Left forelimb (tissue), 1 donor: ENCODE measurements around the gene GRIP2.

Experiments used
- DNase-seq: peaks from one replicate; pipeline ENCODE4 v3.0.0-alpha.2; 2018; ENCODE audit warnings: low spot score

The GRIP2 gene

DNA sequence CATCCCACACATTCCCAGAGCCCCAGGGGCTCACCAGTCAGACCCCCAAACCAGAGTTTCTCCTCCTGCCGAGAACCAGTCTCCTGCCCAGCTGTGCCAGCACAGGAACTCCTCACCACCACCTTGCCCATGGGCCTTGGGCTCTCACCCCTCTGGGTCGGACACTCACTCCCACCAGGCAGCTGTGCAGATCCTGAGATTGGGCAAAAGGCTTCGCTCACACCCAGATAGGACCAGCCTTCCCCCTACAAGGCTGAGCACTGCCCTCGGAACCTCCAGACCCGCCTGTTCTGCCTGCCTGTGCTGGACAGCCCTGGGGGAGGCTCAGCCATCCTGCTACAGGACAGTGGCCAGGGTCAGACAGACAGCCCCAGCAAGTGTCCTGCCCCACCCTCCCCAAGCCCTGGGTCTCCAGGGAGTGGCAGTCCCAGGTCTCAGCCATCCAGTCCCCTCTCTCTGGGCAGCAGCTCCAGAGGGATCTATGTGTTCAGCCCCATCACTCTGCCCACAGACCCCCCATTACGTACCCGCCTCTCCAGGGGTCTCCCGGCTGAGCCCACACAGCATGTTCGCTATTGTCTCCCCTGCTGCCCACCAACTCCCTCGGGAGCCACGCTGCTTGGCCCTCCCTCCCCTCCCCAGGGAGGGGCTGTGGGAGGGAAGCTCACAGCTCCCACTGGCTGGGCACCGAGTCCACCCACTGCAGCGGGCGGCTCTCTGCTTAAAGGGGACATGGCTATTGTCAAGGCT is at the start of gene GRIP2:
GRIP2 (minus strand) TSS at position 601 of the 750 bp plus-strand sequence; CDS start at position 567, 34 bp downstream.
- DNase-seq, result no peak

DNA sequence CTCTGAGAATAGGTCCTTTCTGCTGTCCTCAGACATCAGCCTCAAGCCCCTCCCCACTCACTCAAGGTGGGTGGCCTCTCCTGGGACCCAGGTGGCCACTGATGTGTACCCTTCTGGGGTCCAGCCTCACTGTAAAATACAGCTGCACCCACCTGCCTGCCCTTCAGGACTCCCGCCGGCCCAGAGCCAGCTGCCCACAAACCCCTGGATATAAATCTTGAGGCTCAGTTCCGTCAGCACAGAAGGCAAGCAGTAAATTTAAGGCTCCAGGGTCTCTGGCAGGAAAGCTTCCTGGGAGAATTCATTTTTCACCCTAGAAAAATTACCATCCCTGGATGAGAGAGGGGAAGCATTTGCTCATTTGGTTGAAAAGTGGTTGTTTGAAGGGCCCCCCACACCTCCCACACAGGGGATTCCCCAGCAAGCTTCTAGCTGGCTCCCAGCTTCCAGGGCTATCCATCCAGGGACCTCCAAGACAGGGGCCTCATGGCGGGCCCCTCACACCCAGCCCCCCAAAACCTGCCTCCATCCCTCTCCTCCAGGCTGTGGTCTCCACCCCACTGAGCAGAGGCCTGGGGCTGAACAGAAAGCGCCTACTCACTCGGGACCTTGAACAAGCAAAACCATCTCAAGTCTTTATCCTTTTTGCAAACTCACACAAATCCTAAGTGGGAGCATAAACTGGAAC is 48.4 kb upstream of the GRIP2 start:
- no peak for DNase-seq

DNA sequence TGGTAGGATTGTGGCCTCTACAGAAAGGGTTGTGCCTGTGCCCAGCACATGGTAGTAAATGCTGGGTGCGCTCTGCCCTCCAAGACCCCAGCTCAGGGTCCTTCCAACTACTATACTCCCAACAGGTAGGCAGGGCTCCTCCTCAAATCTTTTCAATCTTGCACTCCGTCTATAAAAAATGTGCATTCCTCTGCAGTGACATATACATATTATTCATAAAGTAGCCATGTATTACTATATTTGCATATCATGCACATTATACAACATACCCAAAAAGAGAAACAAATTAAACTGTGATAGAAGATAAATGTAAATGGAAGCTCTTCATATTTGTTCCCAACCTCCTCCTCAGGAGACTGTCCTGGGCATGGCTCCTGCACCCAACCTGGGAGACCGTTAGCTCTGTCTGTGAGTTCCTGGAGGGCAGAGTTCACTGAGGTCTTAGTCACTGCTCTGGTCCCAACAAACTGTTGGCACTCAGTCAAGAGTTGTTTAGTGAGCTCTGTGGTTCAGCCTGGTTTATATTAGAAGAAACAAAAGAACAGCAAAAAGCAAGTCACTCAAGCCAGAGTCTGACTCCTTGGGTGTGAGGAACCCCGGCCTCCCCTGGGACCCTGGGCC is 47.7 kb upstream of the GRIP2 start:
- no peak for DNase-seq

DNA sequence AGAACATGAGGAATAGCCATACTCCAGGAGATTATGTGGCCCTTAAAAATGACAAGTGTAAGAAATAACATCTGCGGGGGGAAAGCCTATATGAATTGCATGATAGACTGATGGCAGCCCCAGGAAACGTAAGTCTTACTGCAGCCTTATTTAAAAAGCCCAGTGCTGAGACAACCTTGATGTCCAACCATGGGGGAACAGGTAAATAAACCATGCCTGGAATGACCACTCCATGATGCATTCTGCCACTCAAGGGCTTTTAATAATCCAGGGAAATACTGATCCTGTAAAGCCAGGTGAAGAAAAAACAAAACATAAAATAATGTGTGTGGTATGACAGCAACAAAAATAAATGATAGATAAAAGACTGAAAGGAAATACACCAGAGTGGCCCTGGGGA is 46.5 kb upstream of the GRIP2 start:
- DNase-seq, result no peak

DNA sequence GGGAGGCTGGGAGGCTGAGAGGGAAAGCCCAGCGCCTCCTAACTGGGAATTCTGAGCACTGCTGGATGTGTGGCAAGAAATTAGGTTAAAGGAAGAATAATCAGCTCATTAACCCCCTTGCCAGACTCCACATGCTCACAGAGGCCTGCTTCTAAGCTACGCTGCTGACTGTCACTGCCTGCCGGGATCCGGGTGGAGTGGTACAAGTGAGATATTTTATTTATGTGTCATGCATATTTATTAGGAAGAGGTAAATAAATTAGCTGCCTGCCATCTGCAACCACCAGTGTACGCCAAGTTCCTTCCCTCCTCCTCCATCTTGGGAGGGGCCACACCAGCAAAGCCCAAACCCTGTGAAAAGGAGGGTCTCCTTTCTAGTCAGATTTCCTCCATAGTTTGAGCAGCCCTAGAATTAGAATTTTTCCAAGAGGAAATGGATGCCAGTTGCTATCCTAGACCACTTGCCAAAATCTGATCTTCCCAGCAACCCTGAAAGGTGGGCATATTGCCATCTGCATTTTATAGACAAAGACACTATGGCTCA is 43.5 kb upstream of the GRIP2 start:
- no peak for DNase-seq

DNA sequence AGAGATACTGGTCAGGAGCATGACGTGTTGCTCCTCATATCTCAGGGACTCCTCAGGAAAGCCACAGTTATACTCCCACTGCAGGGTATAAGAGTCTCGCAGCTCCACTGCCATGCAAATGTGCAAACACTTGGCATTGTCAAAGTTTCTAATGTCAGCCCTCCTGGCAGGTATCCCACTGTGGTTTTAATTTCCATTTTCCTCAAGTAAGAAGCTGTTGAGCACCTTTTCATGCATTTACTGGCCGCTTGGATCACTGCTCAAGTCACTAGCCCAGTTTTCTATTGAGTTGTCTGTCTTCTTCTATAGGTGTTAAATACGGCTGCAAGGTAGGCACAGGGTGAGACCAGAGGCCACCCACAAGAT is 41.9 kb upstream of the GRIP2 start:
- no peak for DNase-seq

DNA sequence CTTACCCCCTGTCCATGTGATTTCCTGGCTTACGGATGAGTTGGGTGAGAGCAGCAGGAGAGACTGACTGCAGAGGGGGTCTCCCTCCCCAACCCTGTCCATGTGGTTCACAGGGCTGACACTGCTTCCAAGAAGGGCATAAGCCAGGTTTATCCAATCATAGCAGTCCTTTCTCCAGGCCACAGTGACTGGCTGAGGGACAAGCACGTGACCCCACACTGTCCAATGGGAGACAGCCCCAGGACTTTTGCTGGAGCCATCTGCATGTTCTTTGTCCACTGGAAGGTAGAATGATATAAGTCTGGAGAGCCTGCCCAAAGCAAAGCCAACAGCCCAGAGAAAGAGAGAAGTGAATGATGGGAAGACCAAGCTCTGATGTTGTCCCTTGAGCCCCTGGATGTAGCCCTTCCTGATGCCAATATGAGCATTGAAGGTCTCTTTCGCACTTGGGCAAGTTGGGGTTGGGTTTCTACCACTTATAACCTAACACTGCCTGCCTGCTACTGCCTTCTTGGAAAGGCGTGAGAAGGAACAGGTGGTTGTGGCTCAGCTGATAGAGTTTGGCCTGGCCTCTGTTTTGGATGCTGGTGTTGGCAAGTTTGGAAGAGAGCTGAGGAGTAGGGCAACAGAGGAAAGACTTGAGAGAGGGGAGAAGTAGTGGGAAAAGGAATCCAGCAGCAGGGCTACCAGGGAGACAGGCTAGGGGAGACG is 41.3 kb upstream of the GRIP2 start:
- no peak for DNase-seq

DNA sequence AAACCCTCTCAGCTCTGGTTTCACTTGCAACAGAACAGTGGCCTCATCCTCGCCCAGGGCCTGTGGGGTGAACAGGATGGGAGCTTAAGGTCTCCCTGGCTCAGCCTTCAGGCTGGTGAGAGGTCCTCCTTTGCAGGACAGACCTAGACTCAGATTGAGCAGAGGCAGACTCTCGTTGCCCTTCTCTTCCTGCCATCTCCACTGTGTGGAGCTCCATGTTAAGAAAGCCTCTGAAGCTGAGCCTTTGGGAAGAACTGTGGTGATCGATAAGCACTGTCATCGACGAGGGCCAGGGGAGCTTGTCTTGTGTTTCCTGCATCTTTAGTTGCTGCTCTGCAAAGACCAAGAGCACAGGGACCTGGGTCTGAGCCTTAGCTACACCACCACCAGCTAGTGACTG is 37.8 kb upstream of the GRIP2 start:
- no peak for DNase-seq

DNA sequence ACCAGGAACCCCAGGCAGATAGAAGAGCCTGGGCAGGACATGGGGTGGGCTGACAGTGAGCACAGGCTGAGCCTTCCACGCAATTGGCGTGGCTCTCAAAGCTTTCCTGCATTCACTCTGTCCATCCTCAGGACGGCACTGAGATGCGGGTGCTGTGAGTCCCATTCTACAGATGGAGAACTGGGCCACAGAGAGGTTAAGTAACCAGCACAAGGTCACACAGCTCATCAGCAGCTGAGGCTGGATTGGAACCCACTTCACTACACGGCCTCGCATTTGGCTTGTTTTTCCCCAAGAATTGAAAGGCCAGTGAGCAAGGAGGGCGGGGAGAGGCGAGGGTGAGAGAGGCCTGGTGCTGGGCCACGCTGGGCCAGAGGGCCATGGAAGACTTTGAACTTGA is 36.0 kb upstream of the GRIP2 start:
- no peak for DNase-seq

DNA sequence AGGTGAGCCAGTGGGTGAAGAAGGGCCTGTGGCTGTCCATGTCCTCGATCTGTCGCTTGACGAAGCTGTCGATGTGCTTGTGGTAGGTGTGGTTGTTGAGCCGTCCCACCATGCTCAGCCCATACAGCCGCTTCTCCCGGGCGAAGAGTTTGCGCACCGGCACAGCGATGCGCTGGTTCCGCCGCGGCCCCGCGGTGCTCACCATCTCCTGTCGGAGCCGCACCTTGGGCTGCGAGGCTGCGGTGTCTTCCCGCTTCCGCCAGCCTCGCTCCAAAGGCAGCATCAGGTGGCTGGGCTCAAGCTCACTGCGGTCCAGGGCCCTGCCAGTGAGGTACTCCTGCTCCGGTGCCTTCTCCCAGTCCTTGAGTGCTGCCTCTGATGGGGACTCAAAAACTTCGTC is 34.0 kb upstream of the GRIP2 start:
- no peak for DNase-seq

DNA sequence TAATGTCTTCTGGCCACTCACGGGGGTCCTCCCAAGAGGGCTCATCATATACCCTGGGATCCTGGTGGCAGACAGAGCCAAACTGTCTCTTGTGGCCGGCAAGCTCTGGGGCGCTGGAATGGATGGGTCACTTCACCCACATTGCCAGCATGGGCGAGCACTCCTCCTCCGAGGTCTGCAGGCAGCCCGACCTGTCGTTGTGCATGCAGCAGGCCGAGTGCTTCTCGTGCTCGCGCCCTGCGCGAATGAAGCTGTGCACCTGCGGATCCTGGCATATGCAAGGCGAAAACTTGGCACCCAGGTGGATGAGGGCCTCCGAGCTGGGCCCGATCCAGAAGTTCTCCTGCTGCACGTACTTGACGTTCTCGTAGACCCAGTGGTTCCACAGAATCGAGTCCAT is 33.6 kb upstream of the GRIP2 start:
- DNase-seq, result no peak

DNA sequence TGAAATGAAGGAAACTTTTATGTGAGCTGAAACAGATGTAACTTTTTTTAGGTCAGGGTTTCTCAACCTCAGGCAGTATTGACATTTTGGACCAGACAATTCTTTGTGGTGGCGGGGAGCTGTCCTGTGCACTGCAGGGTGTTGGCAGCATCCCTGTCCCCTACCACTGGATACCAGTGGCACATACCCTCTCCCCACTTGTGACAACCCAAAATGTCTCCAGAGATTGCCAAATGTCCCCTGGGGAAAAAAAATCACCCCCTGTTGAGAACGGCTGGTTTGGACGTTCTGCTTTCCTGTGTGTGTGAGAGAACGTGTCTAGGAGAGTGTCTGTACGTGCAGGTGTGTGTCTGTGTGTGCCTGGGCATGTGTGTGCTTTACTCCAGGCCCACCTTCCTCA is 30.7 kb upstream of the GRIP2 start:
- no peak for DNase-seq

DNA sequence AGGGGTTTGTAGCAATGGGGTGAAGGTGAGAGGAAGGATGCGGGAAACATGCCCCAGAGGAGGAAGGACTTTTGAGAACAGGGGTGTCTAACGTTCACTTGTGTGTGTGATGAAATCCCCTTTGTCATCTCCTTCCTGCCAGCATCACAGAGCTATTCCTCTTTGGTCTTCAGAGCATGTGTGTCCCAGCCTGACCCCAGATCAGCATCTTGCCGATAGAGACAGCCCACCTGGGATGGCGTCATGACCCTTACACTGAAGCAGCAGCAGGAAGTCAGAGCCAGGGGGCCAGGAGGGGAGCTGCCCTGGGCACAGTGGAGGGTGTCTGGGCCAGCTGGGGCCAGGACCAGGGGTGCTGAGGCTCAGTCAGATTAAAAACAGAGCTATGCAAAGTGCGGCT is 29.9 kb upstream of the GRIP2 start:
- no peak for DNase-seq

DNA sequence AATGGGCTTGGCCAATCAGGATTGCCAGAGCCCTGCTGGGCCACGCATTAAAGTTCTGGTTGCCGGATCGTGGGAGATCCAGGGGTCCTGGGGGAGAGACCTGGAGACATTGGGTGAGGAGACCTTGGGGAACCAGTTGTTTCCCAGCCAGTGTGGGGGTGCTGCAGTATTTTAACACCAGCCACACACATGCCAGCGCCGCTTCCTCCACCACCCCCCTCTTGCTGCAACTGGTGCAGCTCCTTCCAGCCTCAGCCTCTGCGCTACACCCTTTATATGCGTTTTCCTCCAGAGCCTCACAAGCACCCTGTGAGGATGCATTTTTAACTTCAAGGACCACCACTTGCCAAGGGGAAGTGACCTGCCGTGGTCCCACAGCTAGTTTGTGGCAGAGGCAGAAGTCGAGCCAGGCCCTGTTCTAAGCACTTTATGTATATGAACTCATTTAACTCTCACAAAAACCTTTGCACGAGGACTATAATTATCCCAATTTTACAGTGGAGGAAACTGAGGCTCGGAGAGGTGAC is 29.4 kb upstream of the GRIP2 start:
- DNase-seq, result no peak

DNA sequence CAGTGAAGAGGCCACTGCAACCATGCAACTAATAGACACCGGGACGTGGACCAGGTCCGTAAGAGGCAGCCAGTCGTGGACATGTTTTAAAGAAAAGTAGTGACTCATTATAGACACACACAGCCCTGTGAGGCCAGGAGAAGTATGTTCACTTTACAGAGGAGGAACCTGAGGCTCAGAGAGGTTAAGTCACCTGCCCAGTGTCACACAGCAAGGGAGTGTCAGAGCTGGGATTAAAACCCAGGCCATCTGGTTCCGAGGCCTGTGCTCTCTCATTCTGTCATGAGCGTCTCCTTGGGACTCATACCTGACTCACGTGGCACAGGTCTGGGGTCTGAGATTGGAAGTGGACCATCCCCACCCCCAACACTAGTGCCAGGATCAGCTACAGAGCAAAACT is 28.1 kb upstream of the GRIP2 start:
- DNase-seq, result no peak

DNA sequence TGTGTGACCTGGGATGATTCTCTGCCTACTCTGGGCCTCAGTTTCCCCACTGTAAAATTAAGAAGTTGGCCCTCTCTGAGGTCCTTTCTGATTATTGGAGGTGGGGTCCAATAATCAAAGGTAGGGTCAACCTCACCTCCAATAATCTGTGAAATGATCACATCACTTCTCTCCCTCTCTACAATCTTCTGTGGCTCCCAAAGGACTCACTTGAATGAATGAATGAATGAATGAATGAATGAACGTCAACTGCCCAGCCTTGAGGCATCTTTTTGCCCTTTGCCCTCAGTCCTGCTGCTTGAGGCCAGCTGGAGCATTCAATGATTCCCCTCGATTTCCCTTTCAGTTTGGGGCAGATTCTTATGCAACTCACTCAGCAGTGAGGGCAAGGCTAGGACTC is 26.7 kb upstream of the GRIP2 start:
- DNase-seq, result no peak

DNA sequence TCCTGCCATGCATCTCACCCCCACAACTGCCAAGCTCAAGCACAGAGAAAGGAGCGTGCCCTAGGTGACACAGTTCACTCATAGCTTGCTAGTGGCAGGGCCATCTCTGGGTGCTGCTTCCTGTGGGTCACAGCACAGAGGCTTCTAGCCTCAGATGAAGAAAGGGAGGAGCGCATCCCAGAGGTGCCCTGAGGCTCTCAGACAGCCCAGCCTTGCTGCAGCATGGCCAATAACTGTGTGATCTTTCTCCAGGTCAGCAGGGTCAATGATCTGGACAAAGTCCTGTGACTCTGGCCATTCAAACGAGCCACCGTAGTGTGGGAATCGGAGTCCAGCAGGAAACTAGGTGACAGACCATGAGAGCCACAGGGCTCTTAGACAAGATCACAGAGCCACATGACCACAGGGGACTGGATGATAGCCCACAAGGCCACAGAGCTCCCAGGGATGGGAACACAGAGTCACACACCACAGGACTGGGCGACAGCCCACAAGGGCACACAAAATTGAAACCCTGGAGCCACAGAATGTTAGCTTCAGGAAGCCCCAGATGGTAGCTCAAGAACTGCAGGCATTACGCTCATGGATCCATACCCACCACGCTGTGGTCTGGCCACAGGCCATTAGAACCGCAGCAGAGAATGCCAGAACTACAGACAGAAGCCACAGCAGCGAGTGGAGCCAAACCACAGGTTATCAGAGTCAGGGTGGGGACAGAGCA is 25.9 kb upstream of the GRIP2 start:
- DNase-seq, result no peak

DNA sequence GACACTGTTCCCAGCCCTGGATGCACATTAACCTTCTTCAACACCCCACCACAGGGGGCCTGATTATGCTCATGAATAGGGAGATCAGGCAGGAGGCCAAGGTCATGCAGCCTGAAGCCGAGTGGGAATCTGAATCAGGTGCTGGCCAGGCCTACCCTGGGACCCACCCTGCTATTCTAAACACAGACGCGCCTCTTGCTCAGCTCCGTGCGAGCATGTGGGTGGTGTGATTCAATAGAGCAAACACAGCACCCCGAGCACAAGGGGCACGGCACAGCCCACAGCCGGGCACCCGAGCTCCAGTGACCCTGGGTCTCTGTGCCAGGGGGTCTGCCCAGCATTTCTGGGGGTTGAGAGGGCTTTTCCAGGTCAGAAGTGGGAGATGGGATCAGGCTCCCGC is 24.6 kb upstream of the GRIP2 start:
- no peak for DNase-seq

DNA sequence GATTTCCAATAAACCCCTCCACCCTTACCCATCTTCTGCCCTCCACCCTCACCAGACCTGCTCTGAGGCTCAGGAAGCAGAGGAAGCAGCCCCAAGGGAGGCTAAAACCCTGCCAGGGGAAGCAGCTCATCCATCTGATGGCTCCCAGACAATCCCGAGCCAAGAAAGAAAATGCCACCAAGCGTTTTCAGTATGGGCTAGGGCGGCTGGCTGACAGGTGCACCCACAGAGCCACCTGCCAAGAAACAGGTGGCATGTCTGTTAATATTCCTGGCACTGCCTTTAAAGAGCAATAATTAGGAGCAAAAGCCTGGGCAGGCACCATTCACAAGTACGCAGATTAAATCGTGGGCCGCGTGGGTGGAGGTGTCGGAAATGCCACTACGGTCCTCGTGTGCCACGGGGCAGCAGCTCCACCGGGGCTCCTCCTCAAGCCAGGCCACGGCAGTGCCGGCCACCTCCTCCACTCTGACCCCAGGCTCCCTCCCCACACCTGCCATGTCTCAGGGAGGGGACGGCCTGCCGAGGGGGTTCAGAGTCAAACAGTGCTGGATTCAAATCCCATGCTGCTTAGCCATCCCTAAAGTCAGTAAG is 23.9 kb upstream of the GRIP2 start:
- DNase-seq, result no peak

DNA sequence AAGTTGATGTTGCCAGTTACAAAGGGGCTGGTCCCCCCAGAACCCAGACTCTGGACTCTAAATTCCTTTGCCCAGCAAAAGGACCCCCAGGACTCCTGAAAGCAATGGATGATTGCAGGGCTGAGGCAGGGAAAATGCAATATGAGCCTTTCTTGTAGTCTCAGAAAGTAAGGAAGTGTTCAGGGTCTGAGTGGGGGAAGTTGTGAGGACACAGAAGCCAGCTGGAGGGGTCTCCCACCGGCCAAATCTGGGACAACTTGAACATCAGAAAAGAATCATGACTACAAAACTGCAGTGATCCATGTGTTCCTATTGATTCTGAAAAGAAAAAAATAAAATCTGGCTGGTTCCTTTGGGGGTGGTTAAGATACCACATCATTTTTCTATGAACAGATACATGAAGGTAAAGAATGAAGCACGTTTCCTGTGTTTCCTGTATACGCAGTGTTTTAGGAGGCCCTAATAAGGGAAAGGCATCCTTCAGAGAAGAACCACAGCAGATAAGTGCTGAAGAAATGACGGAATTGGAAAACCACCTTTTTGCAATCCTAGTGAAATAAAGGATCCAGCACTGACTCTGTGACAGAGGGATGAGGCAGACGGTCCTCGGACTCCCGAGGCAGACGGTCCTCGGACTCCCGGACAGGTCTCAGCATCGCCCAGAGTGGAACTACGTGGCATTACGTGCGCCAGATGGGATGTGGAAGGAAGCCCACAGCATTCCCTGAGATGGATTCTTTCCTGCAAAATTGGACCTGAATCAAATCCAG is 22.2 kb upstream of the GRIP2 start:
- DNase-seq, result no peak
